Transverse colon (tissue), 4 donors: Measurements from ENCODE around the gene SLC29A3. TPM values are rescaled to one million over a fixed set of nuclear protein-coding genes. Genes with fewer than 3 reads are reported as not detected.

ENCODE experiments used
- DNase-seq: peaks from one replicate; pipeline ENCODE4 v3.0.0-alpha.2; 2019
- H3K27ac ChIP-seq, 4 donors: fragments of 200-600 bp; sonication (generic); 2 replicates each; pipeline ENCODE4 v1.5.1; 2016 to 2018; ENCODE audit warnings: inconsistent platforms in 4 of 4
- H3K27me3 ChIP-seq: fragments of 200-600 bp; sonication (generic); 2 replicates; pipeline ENCODE4 v1.5.1; 2017; ENCODE audit warnings: inconsistent platforms
- H3K36me3 ChIP-seq, 4 donors: fragments of 200-600 bp; sonication (generic); 2 replicates each; pipeline ENCODE4 v1.5.1; 2017 to 2019; ENCODE audit warnings: inconsistent platforms in 4 of 4
- H3K4me1 ChIP-seq, 4 donors: fragments of 200-600 bp; sonication (generic); 2 replicates each; pipeline ENCODE4 v1.5.1; 2017 to 2020; ENCODE audit warnings: inconsistent platforms in 4 of 4
- H3K4me3 ChIP-seq, 4 donors: fragments of 200-600 bp; sonication (generic); 1 replicate in 1 of 4; 2 replicates in 3 of 4; pipeline versions ENCODE4 v1.5.1 to v1.6.1; 2017 to 2019; ENCODE audit warnings: inconsistent platforms in 4 of 4
- H3K9me3 ChIP-seq, 2 donors: fragments of 200-600 bp; sonication (generic); 2 replicates each; pipeline ENCODE4 v1.5.1; 2017 to 2019; ENCODE audit warnings: inconsistent platforms in 2 of 2
- CTCF ChIP-seq, 5 experiments: fragments of 200-600 bp in 3 of 5; fragments of 450-650 bp in 2 of 5; sonication (generic) in 3 of 5; IDR thresholded peaks; 1 replicate in 2 of 5; 2 replicates in 3 of 5; pipeline ENCODE4 v1.5.1; 2016 to 2017; ENCODE audit warnings: antibody characterized with exemption in 5 of 5, inconsistent platforms in 3 of 5, mild to moderate bottlenecking in 2 of 5, moderate library complexity in 1 of 5
- EP300 ChIP-seq: sonication (generic); formaldehyde crosslinking; IDR thresholded peaks from one replicate; pipeline ENCODE4 v1.6.1; 2017; ENCODE audit warnings: antibody characterized with exemption, low read depth
- POLR2A ChIP-seq: fragments of 450-650 bp; IDR thresholded peaks from one replicate; pipeline ENCODE4 v1.6.1; 2016; ENCODE audit warnings: antibody characterized with exemption, mild to moderate bottlenecking, moderate library complexity
- POLR2AphosphoS5 ChIP-seq, 3 donors: sonication (generic); formaldehyde crosslinking; IDR thresholded peaks; one replicate each; pipeline ENCODE4 v1.6.1; 2016; ENCODE audit warnings: antibody characterized with exemption in 3 of 3
- WGBS, 2 donors: methylation state at CpG; one replicate each; pipeline ENCODE4 v1.1.5; 2018; ENCODE audit warnings: low coverage in 1 of 2; 5-methylcytosine and 5-hydroxymethylcytosine counted together
- in situ Hi-C, 4 donors: fragments of 200-750 bp; cut with MboI; loops; one replicate each; pipeline versions ENCODE4 v1.15.0 to v1.15.1; 2017; ENCODE audit warnings: low sequenced_read_pairs in 3 of 4, low pct_ligation_motif_present in 1 of 4, low pct_unique_long_range_greater_than_20kb in 1 of 4
- intact Hi-C: fragments of 100-400 bp; cut with DNase I; formaldehyde crosslinking; loops from one replicate; pipeline ENCODE4 v1.15.1; 2023; ENCODE audit warnings: low total_unique reads
- total RNA-seq, 4 donors: library from RNA; depleted of rRNA; stranded (reverse); fragments of >200 nt; gene quantifications; one replicate each; pipeline ENCODE4 v1.1.0, GENCODE V29; 2016

The SLC29A3 gene
- total RNA-seq, 4 donors from 2014 or later = 0.75 to 6.4 (median 3.4) TPM

GRCh38 chr10:71372882-71373495, 53.9 kb downstream of the SLC29A3 start:
- 80 to 100% methylated on average over 1 to 10 of the region's 10 CpGs for WGBS, 2 donors
- Histone ChIP-seq H3K27me3 (no peaks in the 10 kb centered on the region), H3K9me3 (no peaks in the 10 kb centered on the region), H3K4me3 (no peak overlapping the region), H3K36me3 (no peaks in the 10 kb centered on the region), H3K4me1 (peaks cover 9 to 21% (median 16%) of the 10 kb centered on the region in 4 donors), H3K27ac (peak overlapping the region in 3 of 4 donors; percentile 40 to 51 (median 50))
- in situ Hi-C loops = no loop called here
- no peak for DNase-seq
- intact Hi-C loops = no loop called here
- TF ChIP-seq POLR2A (no peak), POLR2AphosphoS5 (IDR thresholded peaks at IDR 0.05) (no peak), CTCF (IDR thresholded peaks at IDR 0.05) (no peak), EP300 (no peak)

- in situ Hi-C loops (loop anchor here in 3 of 4 donors (25.0 kb wide), 3 partner anchors 188 to 438 kb away; partner anchors contain the start of gene C10orf105 (in 2 of the 3)), intact Hi-C loops (no loop called here)
- no peak for DNase-seq
- Histone ChIP-seq H3K4me3 (no peak overlapping the region), H3K36me3 (no peaks in the 10 kb centered on the region), H3K27ac (no peak overlapping the region), H3K27me3 (no peaks in the 10 kb centered on the region), H3K4me1 (peaks cover 12 to 38% (median 20%) of the 10 kb centered on the region in 4 donors), H3K9me3 (no peaks in the 10 kb centered on the region)
- WGBS, 2 donors = 93 to 100% methylated on average over 3 to 11 of the region's 11 CpGs
- TF ChIP-seq CTCF (IDR thresholded peaks at IDR 0.05) (no peak), POLR2AphosphoS5 (IDR thresholded peaks at IDR 0.05) (no peak), EP300 (no peak), POLR2A (no peak)
Measured at GRCh38 chr10:71374481-71375233, 55.6 kb downstream of the SLC29A3 start.

GRCh38 chr10:71375952-71376351, 56.9 kb downstream of the SLC29A3 start:
- no peaks in the 10 kb centered on the region for H3K27me3 ChIP-seq
- in situ Hi-C loops (loop anchor here in 3 of 4 donors (25.0 kb wide), 3 partner anchors 186 to 436 kb away; partner anchors contain the start of gene C10orf105 (in 2 of the 3)), intact Hi-C loops (no loop called here)
- DNase-seq = no peak
- H3K9me3 ChIP-seq = no peaks in the 10 kb centered on the region
- TF ChIP-seq POLR2AphosphoS5 (IDR thresholded peaks at IDR 0.05) (no peak), CTCF (IDR thresholded peaks at IDR 0.05) (no peak), EP300 (no peak), POLR2A (no peak)
- H3K4me3 ChIP-seq = no peak overlapping the region
- peaks cover 12 to 38% (median 20%) of the 10 kb centered on the region in 4 donors for H3K4me1 ChIP-seq
- 10 to 39% methylated on average over 2 to 3 of the region's 3 CpGs for WGBS, 2 donors
- H3K27ac ChIP-seq = peak overlapping the region; percentile 3 to 89 (median 86)
- H3K36me3 ChIP-seq = no peaks in the 10 kb centered on the region
